MM.1S (cell line): Measurements from ENCODE around the gene ANO10.

Experiments used
- CTCF ChIP-seq: fragments of 300-600 bp; sonication (generic); IDR thresholded peaks from 2 replicates; pipeline ENCODE4 v1.5.1; 2016; ENCODE audit warnings: antibody characterized with exemption, low read length, mixed read lengths
- EZH2 ChIP-seq: fragments of 300-600 bp; sonication (generic); optimal IDR thresholded peaks from 2 replicates; pipeline ENCODE3; 2017; ENCODE audit warnings: low read depth, mild to moderate bottlenecking, antibody characterized with exemption, low read length, mixed read lengths

DNA sequence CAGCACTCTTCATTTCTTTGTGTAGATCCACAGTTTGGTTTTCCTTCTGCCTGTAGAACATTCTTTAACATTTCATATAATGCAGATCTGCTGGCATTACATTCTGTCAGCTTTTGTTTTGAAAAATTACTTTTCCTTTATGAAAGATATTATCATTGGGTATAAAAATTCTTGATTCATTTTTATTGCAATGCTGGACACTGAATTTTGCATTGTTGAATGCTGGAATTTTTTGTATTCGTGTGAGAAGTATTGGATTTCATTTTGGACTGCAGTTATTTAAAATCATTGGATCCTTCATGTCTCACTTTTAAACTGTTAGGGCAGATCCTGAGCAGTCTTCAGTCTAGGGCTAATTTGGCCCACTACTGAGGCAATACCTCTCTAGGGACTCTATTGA lies 268.4 kb downstream of the ANO10 start:
- TF ChIP-seq CTCF (no peak), EZH2 (no peak)
